Endometrial microvascular endothelial cells (primary cell): ENCODE results near the gene VCX2. TPM values are rescaled to one million over a fixed set of nuclear protein-coding genes. Genes with fewer than 3 reads are reported as not detected.
"Not testable (repeated sequence)": the region's sequence is repeated elsewhere in the genome, so short reads cannot be mapped to it uniquely, and the experiment has no call there.

Experiments used
- in situ Hi-C: cut with HindIII; loops from 2 replicates; pipeline ENCODE4 v1.10.0; 2017; ENCODE audit warnings: low sequenced_read_pairs, low pct_unique_long_range_greater_than_20kb; ENCODE audit errors: inconsistent ontology term
- total RNA-seq: library from RNA; depleted of rRNA; stranded (reverse); fragments of >200 nt; gene quantifications from one replicate; pipeline ENCODE4 v1.2.3, GENCODE V29; 2015; ENCODE audit errors: inconsistent ontology term

VCX2 gene
- total RNA-seq, 1 donor from 2014 or later: not detected

GRCh38 chrX:8126648-8127047, 44.4 kb downstream of the VCX2 start:
- in situ Hi-C loops: no loop called here

- in situ Hi-C loops: no loop called here
Measured at GRCh38 chrX:8126092-8126491, 45.0 kb downstream of the VCX2 start.

- in situ Hi-C loops: no loop called here
Measured at GRCh38 chrX:8125566-8125965, 45.5 kb downstream of the VCX2 start.

- in situ Hi-C loops: no loop called here
Measured at GRCh38 chrX:8122538-8122937, 48.5 kb downstream of the VCX2 start.

- in situ Hi-C loops: not testable (repeated sequence)
Measured at GRCh38 chrX:8121391-8121790, 49.7 kb downstream of the VCX2 start.

Other genes with a start within 250 kb of the VCX2 start
- gene PNPLA4, start 243.9 kb downstream of the VCX2 start, total RNA-seq: 8.1 TPM